GOT3 (cell line): ENCODE measurements around the gene TEX28.
"Not testable (repeated sequence)": the region's sequence is repeated elsewhere in the genome, so short reads cannot be mapped to it uniquely, and the experiment has no call there.

ENCODE experiments used
- DNase-seq: peaks from one replicate; lab custom pipeline; 2025; ENCODE audit warnings: mixed read lengths; lab: John Stamatoyannopoulos, UW

Gene TEX28

GRCh38 chrX:154310616-154311536 is 16.0 kb upstream of the TEX28 start:
- DNase-seq: no peak

GRCh38 chrX:154309041-154309775 is 14.3 kb upstream of the TEX28 start:
- DNase-seq: no peak

DNA sequence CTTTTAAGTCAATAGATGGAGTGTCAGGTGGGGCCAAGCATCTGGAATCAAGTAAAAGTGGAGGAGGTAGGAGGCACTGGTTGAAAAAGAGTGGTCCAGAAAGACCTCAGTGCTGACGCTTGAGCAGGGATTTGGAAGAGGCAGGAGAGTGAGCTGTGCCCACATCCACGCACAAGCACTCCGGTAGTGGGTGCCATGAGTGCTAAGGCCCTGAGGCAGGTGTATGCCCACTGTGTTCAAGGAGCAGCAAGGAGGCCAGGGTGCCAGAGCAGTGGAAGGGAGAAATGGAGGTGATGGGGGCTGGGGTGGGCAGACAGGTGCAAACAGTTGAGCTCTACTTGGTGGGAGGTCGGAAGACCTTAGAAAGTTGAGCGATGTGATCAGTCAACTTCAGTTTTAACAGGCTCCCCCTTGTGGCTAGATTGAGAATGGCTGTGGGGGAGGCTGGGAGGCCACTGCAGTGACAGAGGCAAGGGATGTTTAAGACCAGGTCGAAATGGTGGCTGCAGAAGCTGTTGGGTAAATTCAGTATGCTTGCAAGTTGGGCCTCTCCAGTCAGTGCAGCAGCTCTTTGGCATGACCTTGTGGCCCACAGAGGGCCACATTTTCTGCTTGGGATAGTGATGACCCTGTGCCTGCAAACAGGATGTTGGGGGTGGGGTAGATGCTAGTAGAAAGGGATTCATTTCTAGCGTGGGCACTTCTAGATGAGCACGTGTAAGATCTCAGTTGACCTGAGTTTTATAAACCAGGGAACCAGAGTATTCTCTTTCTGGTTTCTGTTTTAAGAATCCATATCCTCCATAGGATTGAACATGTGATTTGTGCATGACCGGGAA is 13.4 kb upstream of the TEX28 start:
- DNase-seq: no peak

DNA sequence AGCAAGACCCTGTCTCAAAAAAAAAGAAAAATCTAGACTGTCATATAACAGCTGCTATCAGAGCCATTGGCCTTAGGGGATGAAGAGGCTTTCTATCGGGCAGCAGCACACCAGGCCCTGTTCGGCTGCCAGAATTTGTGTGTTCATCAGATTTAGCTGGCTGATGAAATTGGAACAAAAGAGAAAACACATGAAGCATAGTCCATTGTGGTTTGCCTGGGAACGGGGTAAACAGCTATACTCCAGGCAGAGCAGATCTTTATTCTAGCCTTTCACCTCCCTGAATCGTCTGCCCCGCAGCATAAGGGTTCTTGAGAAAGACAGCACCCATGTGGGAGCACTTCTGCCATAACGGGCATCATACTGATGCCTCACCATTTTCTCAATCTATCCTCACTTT is 12.3 kb upstream of the TEX28 start:
- no peak for DNase-seq

- DNase-seq: no peak
Measured at GRCh38 chrX:154305541-154306205, 10.7 kb upstream of the TEX28 start.

DNA sequence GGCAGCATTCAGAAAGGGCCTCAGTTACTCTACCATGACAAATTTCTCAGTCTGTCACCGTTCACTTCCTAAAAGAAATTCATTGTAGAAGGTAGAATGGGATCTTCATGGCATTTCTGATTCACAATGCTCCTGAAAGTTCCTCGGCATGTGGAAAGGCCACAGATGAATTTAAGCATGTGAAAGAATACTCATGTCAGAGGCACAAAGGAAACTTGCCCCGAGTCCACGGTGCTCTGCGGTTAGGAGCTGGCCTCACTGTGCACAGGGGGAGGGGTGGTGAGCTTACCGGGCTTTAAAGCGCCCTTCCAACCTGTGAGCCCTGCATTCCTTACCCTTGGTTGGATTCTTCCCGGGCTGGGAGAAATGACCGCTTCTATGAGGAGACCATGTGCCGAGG is 9.9 kb upstream of the TEX28 start:
- no peak for DNase-seq

GRCh38 chrX:154303476-154303875 is 8.6 kb upstream of the TEX28 start:
- no peak for DNase-seq

- DNase-seq: not testable (repeated sequence)
Measured at GRCh38 chrX:154302998-154303397, 8.1 kb upstream of the TEX28 start.

GRCh38 chrX:154300816-154301215 is 5.9 kb upstream of the TEX28 start:
- DNase-seq: no peak

- no peak for DNase-seq
Measured at GRCh38 chrX:154298312-154298711, 3.4 kb upstream of the TEX28 start.

GRCh38 chrX:154296731-154297130 is 1.8 kb upstream of the TEX28 start:
- DNase-seq: no peak

- no peak for DNase-seq
Measured at GRCh38 chrX:154295664-154296310, 863 bp upstream of the TEX28 start, which contains the start of gene TKTL1. Gene TKTL1 (plus strand): TSS chrX:154295795. CDS start chrX:154295860, 65 bp downstream.

DNA sequence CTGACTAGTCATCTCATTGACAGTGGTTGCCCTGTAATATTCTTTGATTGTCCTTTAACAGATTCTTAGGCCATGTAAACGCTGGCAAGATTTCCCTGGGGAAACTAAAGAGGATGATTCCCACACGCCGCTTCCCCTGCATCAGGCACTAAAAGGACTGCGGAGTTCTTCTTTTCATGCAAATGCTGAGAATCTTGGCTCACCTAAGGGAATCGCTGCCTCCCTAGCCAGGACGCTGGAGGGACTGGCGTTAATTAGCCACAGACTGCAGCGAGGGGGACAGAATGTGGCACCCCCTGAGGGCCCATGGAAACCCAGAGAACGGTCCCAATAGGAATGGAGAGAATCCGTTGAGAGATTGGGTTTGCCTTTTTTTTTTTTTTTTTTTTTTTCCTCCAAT is 8.5 kb downstream of the TEX28 start:
- DNase-seq: not testable (repeated sequence)

DNA sequence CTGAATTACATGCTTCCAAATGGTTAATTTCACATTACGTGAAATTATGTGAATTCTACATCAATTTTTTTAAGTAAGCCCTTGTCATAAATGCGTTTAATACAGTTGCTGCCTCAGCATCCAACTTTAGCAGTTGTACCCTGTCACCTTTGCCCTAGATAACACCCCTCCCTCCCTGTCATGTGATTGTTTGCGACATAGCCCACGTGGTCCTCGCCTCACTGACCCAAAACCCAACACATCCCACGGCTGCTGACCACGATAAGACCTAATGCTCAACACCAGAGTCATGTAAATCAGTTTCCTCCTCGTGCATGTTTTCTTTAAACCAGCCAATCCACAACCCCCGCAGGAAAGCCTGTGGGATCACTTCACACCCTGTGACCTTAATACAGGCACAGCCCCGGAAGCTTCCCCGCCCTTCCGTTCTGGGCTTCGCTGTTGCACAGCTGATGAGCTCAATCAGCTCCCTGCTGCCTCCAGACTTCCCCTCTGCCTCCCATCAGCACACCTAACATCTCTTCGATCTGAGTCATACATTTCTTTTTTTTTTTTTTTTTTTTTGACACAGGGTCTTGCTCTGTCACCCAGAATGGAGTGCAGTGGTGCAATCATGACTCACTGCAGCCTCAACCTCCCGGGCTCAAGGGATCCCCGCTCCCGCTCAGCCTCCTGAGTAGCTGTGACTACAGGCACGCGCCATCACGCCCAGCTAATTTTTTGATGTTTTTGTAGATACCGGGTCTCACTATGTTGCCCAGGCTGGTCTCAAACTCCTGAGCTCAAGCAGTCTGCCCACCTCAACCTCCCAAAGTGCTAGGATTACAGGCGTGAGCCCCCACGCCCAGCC is 10.2 kb downstream of the TEX28 start:
- not testable (repeated sequence) for DNase-seq

DNA sequence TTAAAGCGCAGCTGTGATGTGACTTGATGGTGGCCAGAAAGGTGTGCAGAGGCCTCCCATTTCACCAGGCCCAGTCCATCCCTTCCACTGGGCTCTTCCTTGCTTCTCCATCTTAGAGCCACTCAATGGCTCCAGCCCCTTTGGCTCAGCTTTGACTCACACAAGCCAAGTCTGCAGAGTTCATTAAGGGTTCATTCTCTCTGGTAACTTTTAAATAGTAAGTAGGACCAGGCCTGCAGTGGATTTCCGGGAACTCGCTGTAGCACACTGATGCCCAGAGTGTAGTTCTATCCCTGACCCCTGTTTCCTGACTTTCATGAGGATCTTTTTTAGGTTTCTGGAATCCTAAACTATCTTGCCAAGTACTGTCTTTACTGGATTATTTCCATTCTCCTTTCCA is 25.7 kb downstream of the TEX28 start:
- DNase-seq: not testable (repeated sequence)

GRCh38 chrX:154263072-154263471 is 31.9 kb downstream of the TEX28 start:
- DNase-seq: not testable (repeated sequence)

GRCh38 chrX:154258711-154259110 is 36.2 kb downstream of the TEX28 start:
- DNase-seq: not testable (repeated sequence)

DNA sequence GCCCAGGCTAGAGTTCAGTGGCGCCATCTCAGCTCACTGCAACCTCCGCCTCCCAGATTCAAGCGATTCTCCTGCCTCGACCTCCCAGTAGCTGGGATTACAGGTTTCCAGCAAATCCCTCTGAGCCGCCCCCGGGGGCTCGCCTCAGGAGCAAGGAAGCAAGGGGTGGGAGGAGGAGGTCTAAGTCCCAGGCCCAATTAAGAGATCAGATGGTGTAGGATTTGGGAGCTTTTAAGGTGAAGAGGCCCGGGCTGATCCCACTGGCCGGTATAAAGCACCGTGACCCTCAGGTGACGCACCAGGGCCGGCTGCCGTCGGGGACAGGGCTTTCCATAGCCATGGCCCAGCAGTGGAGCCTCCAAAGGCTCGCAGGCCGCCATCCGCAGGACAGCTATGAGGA is 37.6 kb downstream of the TEX28 start, which contains the start of gene OPN1MW3:
OPN1MW3 (plus strand) TSS at position 301 of the 400 bp plus-strand sequence; CDS start at position 339, 38 bp downstream.
- DNase-seq: not testable (repeated sequence)

GRCh38 chrX:154248076-154248475 is 46.8 kb downstream of the TEX28 start:
- DNase-seq: not testable (repeated sequence)
